HepG2 (cell line): ENCODE results near the gene ACBD6. TPM values are rescaled to one million over a fixed set of nuclear protein-coding genes. Genes with fewer than 3 reads are reported as not detected.
A peak's percentile ranks its signal among the peaks of the same experiment; 100 is the strongest.

Source experiments
- CENPT ChIP-seq: sonication (generic); formaldehyde crosslinking; IDR thresholded peaks from 2 replicates; pipeline ENCODE4 v1.8.0; 2022; ENCODE audit warnings: low read depth, mild to moderate bottlenecking, moderate library complexity, missing genetic modification reagents
- FOXA3 ChIP-seq: IDR thresholded peaks from 2 replicates; pipeline ENCODE4 v1.6.1; 2016; ENCODE audit warnings: missing genetic modification reagents, missing compliant biosample characterization
- HNRNPLL ChIP-seq: fragments of 200-400 bp; formaldehyde crosslinking; IDR thresholded peaks from 2 replicates; pipeline ENCODE4 v1.6.1; 2017; ENCODE audit warnings: mild to moderate bottlenecking, low read depth, low read length; ENCODE audit not compliant: poor library complexity, severe bottlenecking
- KAT7 ChIP-seq: IDR thresholded peaks from 2 replicates; pipeline ENCODE4 v1.6.1; 2018; ENCODE audit warnings: borderline replicate concordance, missing compliant biosample characterization
- ZNF180 ChIP-seq: sonication (generic); formaldehyde crosslinking; IDR thresholded peaks from 2 replicates; pipeline ENCODE4 v1.4.0; 2020; ENCODE audit warnings: low read depth, missing genetic modification reagents, borderline replicate concordance
- ZNF747 ChIP-seq: sonication (generic); formaldehyde crosslinking; IDR thresholded peaks from 2 replicates; pipeline ENCODE4 v1.8.1; 2023; ENCODE audit warnings: missing genetic modification reagents, mild to moderate bottlenecking, borderline replicate concordance
- ZNF761 ChIP-seq: sonication (generic); formaldehyde crosslinking; conservative IDR thresholded peaks from 2 replicates; pipeline ENCODE4 v1.4.0; 2020; ENCODE audit warnings: mild to moderate bottlenecking, missing genetic modification reagents
- polyA plus RNA-seq, 8 experiments: library from polyadenylated mRNA; depleted of rRNA in 3 of 8; stranded (reverse) in 7 of 8; unstranded in 1 of 8; fragments of >200 nt; fragmentation: Illumina TruSeq in 4 of 8; extraction: Trizol in 4 of 8; gene quantifications; 2 replicates each; pipeline versions ENCODE4 v1.2.1 to v1.2.3, GENCODE V29; 2011 to 2016; ENCODE audit warnings: low read depth in 4 of 8, missing spikeins in 1 of 8, mixed read lengths in 1 of 8; ENCODE audit not compliant: insufficient read depth in 1 of 8
- total RNA-seq, 5 experiments: library from RNA; depleted of rRNA; stranded (reverse); fragments of >200 nt; fragmentation: Illumina TruSeq; extraction: Trizol; gene quantifications; 2 replicates each; pipeline ENCODE4 v1.2.3, GENCODE V29; 2016; ENCODE audit warnings: low read depth in 1 of 5
- TF ChIP-seq, protein P1 (sequence below): sonication (generic); formaldehyde crosslinking; IDR thresholded peaks from 2 replicates; pipeline ENCODE4 v1.4.0; 2020; ENCODE audit warnings: missing genetic modification reagents
- TF ChIP-seq, protein P2 (sequence below): sonication (generic); formaldehyde crosslinking; IDR thresholded peaks from 2 replicates; pipeline ENCODE4 v1.8.1; 2023; ENCODE audit warnings: mild to moderate bottlenecking, missing genetic modification reagents
- TF ChIP-seq, protein P3 (sequence below), 2 experiments: sonication (generic) in 1 of 2; formaldehyde crosslinking in 1 of 2; IDR thresholded peaks; 2 replicates each; pipeline versions ENCODE4 v1.5.1 to v1.6.1; 2011 to 2020; ENCODE audit warnings: borderline replicate concordance in 1 of 2, low read depth in 1 of 2, low read length in 1 of 2, mild to moderate bottlenecking in 1 of 2, missing genetic modification reagents in 1 of 2, moderate library complexity in 1 of 2
- TF ChIP-seq, protein P4 (sequence below), 2 experiments: sonication (generic) in 1 of 2; formaldehyde crosslinking in 1 of 2; IDR thresholded peaks; 2 replicates each; pipeline versions ENCODE4 v1.4.0 to v1.6.1; 2018 to 2020; ENCODE audit warnings: missing genetic modification reagents in 2 of 2, borderline replicate concordance in 1 of 2, low read depth in 1 of 2, mild to moderate bottlenecking in 1 of 2, missing biosample characterization in 1 of 2
- TF ChIP-seq, protein P5 (sequence below): sonication (generic); formaldehyde crosslinking; IDR thresholded peaks from 2 replicates; pipeline ENCODE4 v1.4.0; 2020; ENCODE audit warnings: missing genetic modification reagents, borderline replicate concordance

ACBD6 gene
- total and polyA plus RNA-seq, 2 of the 13 experiments (the other 11 are each of a cell fraction or from before 2014, with no cell fraction given), result 33.5 to 47.2 TPM

DNA sequence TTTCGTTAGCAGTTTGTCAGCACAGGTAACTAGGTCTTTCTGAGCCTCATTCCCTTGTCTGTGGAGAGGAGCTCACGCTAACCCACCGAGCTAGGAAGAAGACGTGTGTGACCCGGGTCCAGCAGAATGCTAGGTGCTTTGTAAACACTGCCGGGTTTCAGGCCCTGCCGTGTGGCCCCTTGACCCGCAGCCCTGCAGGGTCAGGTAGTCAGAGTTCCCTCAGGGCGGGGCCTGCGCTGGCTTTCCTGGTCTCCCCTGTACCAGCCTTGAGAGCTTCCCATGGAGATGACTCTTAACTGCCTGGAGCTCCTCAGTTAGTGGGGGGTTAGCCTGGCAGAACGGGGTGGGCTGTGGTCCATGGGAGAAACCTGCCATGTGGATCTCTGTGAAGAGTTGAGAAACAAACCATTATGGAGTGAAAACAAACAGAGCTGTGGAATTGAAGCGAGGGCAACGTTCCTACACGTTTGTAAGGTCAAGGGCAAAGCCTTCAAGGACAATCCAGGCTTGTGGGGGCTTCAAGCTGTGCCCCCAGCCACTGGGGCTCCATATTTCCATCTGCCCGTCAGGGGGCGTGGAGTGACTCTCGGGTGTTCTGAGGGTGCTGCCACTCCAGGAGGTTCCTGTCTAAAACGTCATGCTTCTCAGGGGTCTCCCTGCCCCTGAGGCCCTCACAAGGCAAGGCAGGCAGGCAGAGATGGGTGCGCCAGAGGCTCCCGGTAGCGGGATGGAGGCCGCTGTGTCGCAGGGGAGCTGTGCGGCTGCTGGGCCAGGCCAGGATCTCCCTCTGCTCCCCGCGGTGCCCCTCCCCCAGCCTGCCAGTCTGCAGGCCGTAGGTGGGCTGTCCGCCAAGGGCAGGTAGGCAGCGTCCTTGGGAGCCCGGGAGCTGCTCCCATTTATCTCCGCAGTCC is 248.5 kb downstream of the ACBD6 start (continued):
- TF ChIP-seq, protein P1, sequence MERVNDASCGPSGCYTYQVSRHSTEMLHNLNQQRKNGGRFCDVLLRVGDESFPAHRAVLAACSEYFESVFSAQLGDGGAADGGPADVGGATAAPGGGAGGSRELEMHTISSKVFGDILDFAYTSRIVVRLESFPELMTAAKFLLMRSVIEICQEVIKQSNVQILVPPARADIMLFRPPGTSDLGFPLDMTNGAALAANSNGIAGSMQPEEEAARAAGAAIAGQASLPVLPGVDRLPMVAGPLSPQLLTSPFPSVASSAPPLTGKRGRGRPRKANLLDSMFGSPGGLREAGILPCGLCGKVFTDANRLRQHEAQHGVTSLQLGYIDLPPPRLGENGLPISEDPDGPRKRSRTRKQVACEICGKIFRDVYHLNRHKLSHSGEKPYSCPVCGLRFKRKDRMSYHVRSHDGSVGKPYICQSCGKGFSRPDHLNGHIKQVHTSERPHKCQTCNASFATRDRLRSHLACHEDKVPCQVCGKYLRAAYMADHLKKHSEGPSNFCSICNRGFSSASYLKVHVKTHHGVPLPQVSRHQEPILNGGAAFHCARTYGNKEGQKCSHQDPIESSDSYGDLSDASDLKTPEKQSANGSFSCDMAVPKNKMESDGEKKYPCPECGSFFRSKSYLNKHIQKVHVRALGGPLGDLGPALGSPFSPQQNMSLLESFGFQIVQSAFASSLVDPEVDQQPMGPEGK (CRISPR knock-in tag), result peak; percentile 86; the same call in 1 of the 2 replicates
- peak; percentile 22 for TF ChIP-seq HNRNPLL
- peak; percentile 35; the same call in 1 of the 2 replicates for TF ChIP-seq ZNF761 (CRISPR knock-in tag)
- no peak for TF ChIP-seq ZNF180 (CRISPR knock-in tag)
- TF ChIP-seq KAT7 (CRISPR knock-in tag), result peak; percentile 26; the same call in 1 of the 2 replicates
- TF ChIP-seq, protein P2, sequence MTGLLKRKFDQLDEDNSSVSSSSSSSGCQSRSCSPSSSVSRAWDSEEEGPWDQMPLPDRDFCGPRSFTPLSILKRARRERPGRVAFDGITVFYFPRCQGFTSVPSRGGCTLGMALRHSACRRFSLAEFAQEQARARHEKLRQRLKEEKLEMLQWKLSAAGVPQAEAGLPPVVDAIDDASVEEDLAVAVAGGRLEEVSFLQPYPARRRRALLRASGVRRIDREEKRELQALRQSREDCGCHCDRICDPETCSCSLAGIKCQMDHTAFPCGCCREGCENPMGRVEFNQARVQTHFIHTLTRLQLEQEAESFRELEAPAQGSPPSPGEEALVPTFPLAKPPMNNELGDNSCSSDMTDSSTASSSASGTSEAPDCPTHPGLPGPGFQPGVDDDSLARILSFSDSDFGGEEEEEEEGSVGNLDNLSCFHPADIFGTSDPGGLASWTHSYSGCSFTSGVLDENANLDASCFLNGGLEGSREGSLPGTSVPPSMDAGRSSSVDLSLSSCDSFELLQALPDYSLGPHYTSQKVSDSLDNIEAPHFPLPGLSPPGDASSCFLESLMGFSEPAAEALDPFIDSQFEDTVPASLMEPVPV (CRISPR knock-in tag), result 0 out of 2 replicates have a peak, but pooled peaks have one; percentile 43
- TF ChIP-seq, protein P3, sequence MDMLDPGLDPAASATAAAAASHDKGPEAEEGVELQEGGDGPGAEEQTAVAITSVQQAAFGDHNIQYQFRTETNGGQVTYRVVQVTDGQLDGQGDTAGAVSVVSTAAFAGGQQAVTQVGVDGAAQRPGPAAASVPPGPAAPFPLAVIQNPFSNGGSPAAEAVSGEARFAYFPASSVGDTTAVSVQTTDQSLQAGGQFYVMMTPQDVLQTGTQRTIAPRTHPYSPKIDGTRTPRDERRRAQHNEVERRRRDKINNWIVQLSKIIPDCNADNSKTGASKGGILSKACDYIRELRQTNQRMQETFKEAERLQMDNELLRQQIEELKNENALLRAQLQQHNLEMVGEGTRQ (IDR thresholded peaks at IDR 0.05; ENCODE audit: low read depth, low read length), result no peak
- TF ChIP-seq, protein P3 (CRISPR knock-in tag; IDR thresholded peaks at IDR 0.05; ENCODE audit: borderline replicate concordance), result no peak
- TF ChIP-seq CENPT (CRISPR knock-in tag), result no peak
- TF ChIP-seq, protein P4, sequence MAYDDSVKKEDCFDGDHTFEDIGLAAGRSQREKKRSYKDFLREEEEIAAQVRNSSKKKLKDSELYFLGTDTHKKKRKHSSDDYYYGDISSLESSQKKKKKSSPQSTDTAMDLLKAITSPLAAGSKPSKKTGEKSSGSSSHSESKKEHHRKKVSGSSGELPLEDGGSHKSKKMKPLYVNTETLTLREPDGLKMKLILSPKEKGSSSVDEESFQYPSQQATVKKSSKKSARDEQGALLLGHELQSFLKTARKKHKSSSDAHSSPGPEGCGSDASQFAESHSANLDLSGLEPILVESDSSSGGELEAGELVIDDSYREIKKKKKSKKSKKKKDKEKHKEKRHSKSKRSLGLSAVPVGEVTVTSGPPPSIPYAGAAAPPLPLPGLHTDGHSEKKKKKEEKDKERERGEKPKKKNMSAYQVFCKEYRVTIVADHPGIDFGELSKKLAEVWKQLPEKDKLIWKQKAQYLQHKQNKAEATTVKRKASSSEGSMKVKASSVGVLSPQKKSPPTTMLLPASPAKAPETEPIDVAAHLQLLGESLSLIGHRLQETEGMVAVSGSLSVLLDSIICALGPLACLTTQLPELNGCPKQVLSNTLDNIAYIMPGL (CRISPR knock-in tag; IDR thresholded peaks at IDR 0.05; ENCODE audit: borderline replicate concordance in 1 of 2, low read depth in 1 of 2), result peak in 1 of 2 experiments; percentile 54; a peak in 1 of 4 replicates
- TF ChIP-seq FOXA3 (CRISPR knock-in tag), result peak; percentile 87
- TF ChIP-seq, protein P5, sequence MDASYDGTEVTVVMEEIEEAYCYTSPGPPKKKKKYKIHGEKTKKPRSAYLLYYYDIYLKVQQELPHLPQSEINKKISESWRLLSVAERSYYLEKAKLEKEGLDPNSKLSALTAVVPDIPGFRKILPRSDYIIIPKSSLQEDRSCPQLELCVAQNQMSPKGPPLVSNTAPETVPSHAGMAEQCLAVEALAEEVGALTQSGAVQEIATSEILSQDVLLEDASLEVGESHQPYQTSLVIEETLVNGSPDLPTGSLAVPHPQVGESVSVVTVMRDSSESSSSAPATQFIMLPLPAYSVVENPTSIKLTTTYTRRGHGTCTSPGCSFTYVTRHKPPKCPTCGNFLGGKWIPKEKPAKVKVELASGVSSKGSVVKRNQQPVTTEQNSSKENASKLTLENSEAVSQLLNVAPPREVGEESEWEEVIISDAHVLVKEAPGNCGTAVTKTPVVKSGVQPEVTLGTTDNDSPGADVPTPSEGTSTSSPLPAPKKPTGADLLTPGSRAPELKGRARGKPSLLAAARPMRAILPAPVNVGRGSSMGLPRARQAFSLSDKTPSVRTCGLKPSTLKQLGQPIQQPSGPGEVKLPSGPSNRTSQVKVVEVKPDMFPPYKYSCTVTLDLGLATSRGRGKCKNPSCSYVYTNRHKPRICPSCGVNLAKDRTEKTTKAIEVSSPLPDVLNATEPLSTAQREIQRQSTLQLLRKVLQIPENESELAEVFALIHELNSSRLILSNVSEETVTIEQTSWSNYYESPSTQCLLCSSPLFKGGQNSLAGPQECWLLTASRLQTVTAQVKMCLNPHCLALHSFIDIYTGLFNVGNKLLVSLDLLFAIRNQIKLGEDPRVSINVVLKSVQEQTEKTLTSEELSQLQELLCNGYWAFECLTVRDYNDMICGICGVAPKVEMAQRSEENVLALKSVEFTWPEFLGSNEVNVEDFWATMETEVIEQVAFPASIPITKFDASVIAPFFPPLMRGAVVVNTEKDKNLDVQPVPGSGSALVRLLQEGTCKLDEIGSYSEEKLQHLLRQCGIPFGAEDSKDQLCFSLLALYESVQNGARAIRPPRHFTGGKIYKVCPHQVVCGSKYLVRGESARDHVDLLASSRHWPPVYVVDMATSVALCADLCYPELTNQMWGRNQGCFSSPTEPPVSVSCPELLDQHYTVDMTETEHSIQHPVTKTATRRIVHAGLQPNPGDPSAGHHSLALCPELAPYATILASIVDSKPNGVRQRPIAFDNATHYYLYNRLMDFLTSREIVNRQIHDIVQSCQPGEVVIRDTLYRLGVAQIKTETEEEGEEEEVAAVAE (CRISPR knock-in tag), result no peak
- 0 out of 2 replicates have a peak, but pooled peaks have one; percentile 47 for TF ChIP-seq ZNF747 (CRISPR knock-in tag)
